H1 (cell line): Measurements from ENCODE around the gene USHBP1.

ENCODE experiments used
- CBX5 ChIP-seq: fragments of 300-800, 300-1000 bp; sonication (generic); IDR thresholded peaks from 2 replicates; pipeline ENCODE4 v1.7.1; 2016; ENCODE audit warnings: antibody characterized with exemption, low read length, low read depth
- CBX8 ChIP-seq: fragments of 300-800, 300-1000 bp; sonication (generic); IDR thresholded peaks from 2 replicates; pipeline ENCODE4 v1.7.1; 2016; ENCODE audit warnings: low read depth, low read length, borderline replicate concordance
- EGR1 ChIP-seq: IDR thresholded peaks from 2 replicates; pipeline ENCODE4 v1.6.1; 2011; ENCODE audit warnings: low read depth, low read length, borderline replicate concordance
- EZH2 ChIP-seq: fragments of 200-600 bp; sonication (generic); IDR thresholded peaks from 2 replicates; pipeline ENCODE4 v1.7.1; 2012; ENCODE audit warnings: low read depth, mild to moderate bottlenecking, moderate library complexity, low read length, inconsistent platforms; ENCODE audit not compliant: severe bottlenecking
- GABPA ChIP-seq: IDR thresholded peaks from 2 replicates; pipeline ENCODE4 v1.6.1; 2011; ENCODE audit warnings: mild to moderate bottlenecking, low read length, moderate library complexity, borderline replicate concordance; ENCODE audit not compliant: insufficient read depth
- JUND ChIP-seq: IDR thresholded peaks from 2 replicates; pipeline ENCODE4 v1.6.1; 2011; ENCODE audit warnings: mild to moderate bottlenecking, improper control_type of control experiment, low read length
- POLR2AphosphoS5 ChIP-seq: IDR thresholded peaks from 2 replicates; pipeline ENCODE4 v1.6.1; 2011; ENCODE audit warnings: low read depth, low read length
- RAD21 ChIP-seq, 2 experiments: IDR thresholded peaks in 1 of 2; conservative IDR thresholded peaks in 1 of 2; 2 replicates each; pipeline ENCODE4 v1.6.1; 2011; ENCODE audit warnings: low read depth in 2 of 2, low read length in 2 of 2, improper control_type of control experiment in 1 of 2, inconsistent platforms in 1 of 2, mild to moderate bottlenecking in 1 of 2, moderate library complexity in 1 of 2
- SIX5 ChIP-seq: IDR thresholded peaks from 2 replicates; pipeline ENCODE4 v1.6.1; 2011; ENCODE audit warnings: mild to moderate bottlenecking, low read depth, low read length
- SP1 ChIP-seq: IDR thresholded peaks from 2 replicates; pipeline ENCODE4 v1.6.1; 2011; ENCODE audit warnings: low read depth, low read length
- YY1 ChIP-seq: IDR thresholded peaks from 2 replicates; pipeline ENCODE4 v1.6.1; 2011; ENCODE audit warnings: low read depth, mild to moderate bottlenecking, low read length
- TF ChIP-seq, protein P1 (sequence below), 3 experiments: IDR thresholded peaks; 1 replicate in 2 of 3; 2 replicates in 1 of 3; pipeline versions ENCODE4 v1.5.1 to v1.6.1; 2011; ENCODE audit warnings: low read length in 3 of 3, mild to moderate bottlenecking in 3 of 3, inconsistent platforms in 2 of 3, low read depth in 1 of 3, moderate library complexity in 1 of 3; ENCODE audit not compliant: insufficient read depth in 1 of 3; ENCODE audit errors: control extremely low read depth in 1 of 3

DNA sequence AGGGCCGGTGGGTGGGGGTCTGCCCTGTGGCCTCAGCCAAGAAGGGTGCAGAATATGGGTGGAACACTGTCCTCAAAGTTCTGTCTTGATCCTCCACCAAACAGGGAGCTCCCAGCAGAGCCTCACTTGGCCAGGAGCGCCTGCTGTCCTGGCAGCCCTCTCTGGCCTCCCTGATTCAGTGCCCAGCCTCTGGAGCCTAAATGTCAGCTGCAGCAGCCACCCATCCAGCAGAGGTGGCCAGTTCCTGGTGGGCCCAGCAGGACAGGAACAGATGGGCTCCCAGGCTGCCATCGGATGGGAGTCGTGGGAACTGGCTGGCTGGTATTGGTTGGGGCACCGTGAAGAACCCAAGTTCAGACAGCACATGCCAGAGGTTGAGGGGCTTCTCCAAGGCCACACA is 51.2 kb downstream of the USHBP1 start:
- TF ChIP-seq POLR2AphosphoS5 (no peak), YY1 (no peak), CBX5 (no peak), RAD21 (IDR thresholded peaks at IDR 0.05 in 1 of 2, conservative IDR thresholded peaks at IDR 0.05 in 1 of 2; ENCODE audit: low read depth in 2 of 2, low read length in 2 of 2) (no peak), JUND (no peak), GABPA (no peak), EGR1 (no peak), CBX8 (no peak), SIX5 (no peak), EZH2 (no peak), SP1 (no peak)
- TF ChIP-seq, protein P1, sequence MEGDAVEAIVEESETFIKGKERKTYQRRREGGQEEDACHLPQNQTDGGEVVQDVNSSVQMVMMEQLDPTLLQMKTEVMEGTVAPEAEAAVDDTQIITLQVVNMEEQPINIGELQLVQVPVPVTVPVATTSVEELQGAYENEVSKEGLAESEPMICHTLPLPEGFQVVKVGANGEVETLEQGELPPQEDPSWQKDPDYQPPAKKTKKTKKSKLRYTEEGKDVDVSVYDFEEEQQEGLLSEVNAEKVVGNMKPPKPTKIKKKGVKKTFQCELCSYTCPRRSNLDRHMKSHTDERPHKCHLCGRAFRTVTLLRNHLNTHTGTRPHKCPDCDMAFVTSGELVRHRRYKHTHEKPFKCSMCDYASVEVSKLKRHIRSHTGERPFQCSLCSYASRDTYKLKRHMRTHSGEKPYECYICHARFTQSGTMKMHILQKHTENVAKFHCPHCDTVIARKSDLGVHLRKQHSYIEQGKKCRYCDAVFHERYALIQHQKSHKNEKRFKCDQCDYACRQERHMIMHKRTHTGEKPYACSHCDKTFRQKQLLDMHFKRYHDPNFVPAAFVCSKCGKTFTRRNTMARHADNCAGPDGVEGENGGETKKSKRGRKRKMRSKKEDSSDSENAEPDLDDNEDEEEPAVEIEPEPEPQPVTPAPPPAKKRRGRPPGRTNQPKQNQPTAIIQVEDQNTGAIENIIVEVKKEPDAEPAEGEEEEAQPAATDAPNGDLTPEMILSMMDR (IDR thresholded peaks at IDR 0.05; ENCODE audit: control extremely low read depth in 1 of 3, insufficient read depth in 1 of 3, low read depth in 1 of 3, low read length in 3 of 3) = no peak
